NOMO-1 (cell line): ENCODE measurements around the gene MIDN.

Experiments used
- DNase-seq, 2 experiments: peaks; one replicate each; lab custom pipeline; 2025; ENCODE audit not compliant: unreplicated experiment in 2 of 2; lab: John Stamatoyannopoulos, UW

Gene MIDN

DNA sequence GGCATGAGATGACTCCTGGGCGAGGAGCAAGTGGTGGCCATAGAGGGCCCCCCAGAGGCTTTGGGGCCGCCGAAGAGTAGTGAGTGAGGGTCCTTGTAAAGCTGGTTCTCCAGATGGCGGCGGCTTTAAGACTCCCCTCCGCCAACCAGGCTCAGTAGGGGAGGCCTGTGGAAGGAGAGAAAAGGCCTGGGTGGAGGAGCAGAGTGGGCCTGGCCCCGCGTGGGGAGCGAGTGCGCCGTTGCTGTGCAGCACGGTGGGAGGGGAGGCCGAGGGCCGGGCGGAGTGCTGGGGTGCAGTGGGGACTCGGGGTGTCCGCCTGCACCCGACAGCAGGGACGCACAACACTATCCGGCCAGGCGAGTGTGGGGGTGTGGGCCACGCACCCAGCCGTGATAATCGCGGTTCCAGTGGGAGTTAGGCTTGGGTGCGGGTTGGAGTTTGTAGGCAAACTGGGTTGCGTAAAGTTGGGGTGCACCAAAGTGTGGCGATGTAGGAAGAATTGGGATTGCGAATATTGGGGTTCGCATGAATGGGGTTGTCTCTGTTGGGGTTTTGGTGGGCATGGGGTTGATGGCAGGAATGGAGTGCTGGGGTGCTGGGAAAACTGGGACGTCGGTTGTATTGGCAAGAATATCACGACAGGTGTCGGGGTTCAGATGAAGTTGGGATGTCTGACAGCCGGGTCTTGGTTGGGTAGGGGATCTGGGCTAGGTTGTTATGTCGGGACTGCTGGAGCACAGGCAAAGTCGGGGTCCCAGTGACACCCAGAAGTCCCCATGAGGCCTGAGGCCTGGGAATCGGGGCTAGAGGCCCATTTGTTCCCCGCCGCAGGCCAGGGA is 20.1 kb downstream of the MIDN start:
- no peak for DNase-seq

DNA sequence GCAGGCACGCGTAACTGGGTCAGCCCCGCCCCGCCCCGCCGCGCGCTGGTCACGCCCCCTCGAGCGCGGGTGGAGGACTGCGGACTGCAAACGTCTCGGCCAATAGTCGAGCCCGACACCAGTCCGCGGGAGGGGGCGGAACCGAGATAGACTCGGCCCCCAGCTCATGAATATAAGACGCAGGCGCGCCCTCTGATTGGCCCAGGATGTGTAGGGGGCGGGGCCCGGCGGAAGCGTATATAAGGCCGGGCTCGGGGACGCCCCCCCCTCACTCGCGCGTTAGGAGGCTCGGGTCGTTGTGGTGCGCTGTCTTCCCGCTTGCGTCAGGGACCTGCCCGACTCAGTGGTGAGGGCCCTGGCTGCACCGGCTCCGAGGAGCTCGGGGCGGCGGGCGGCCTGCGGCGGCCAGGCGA is 20.7 kb downstream of the MIDN start, which contains the start of gene CIRBP:
Gene CIRBP, plus strand, starts transcription at position 268 of the 413 bp plus-strand sequence. CDS start 1,602 bp downstream, outside the sequence.
- DNase-seq: peak; percentile 95 to 97

DNA sequence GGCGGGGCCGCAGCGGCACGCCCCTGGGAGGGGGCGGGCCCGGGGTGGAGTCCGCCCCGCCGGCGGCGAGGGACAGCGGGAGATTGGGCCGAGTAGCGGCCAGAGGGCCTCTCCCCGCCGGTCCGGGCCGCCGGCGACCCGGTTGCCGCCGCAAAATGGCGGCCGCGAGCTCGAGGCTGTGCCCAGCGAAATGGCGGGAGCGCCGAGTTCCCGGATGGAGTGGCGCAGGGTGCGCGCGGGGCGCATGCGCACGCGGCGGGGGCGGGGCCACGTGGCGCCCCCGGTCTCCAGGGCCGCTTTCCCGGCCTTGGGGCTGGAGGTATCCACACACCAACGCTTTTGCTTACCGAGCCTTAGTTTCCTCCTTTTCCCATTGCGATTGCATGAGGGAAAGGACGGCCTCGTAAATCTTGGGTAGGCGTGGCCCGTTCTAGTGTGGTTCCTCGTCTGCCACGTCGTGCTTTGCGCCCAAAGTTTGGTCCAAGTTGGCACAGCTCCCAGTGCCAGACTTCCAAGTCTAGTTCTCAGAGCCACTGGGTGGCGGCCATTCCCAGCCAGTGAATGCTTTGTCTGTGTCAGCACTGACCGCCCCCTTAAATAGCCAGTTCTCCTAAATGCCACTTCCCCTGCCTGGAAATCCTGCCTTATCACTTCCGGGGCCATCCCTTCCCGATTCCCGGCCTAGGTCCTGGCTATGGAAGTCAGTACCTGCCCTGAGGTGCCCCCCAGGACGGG is 21.3 kb downstream of the MIDN start:
- peak; percentile 70 to 75 for DNase-seq

DNA sequence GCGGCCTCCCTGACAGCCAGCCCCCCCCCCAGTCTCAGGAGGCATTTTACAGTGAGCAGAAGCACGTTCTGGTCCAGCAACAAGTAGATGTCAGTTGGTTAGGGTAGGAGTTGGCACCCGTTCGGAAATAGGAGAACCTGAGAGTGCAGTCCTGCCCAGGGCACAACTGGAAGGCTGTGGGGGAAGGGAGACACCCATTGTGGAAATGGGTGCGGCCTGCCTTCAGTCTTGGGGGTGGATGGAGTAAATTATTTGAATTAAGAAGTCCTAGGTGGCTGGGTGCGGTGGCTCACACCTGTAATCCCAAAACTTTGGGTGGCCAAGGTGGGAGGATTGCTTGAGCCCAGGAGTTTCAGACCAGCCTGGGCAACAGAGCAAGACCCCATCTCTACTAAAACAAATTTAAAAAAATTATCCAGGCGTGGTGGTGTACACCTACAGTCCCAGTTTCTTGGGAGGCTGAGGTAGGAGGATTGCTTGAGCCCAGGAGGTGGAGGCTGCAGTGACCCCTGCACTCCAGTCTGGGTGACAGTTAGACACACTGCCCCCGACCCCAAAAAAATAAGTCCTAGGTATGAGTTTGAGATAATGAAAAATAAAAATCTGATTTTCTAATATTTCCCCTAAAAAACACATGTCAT is 21.9 kb downstream of the MIDN start:
- DNase-seq: no peak

DNA sequence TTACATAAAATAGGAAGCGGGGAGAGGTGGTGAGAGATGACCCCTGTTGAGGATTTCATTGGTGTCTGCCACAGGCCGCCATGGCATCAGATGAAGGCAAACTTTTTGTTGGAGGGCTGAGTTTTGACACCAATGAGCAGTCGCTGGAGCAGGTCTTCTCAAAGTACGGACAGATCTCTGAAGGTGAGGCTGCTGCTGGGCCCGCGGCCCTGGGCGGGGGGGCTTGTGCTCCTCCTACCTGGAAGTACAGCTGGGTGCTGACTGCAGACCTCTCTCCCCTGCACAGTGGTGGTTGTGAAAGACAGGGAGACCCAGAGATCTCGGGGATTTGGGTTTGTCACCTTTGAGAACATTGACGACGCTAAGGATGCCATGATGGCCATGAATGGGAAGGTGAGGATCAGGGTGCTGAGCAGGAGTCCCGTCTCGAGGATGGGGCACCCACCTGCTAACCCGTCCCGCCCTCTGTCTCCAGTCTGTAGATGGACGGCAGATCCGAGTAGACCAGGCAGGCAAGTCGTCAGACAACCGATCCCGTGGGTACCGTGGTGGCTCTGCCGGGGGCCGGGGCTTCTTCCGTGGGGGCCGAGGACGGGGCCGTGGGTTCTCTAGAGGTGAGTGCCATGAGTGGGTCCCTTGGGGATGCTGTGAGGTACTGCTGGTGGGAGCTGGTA is 22.6 kb downstream of the MIDN start:
- DNase-seq: no peak

DNA sequence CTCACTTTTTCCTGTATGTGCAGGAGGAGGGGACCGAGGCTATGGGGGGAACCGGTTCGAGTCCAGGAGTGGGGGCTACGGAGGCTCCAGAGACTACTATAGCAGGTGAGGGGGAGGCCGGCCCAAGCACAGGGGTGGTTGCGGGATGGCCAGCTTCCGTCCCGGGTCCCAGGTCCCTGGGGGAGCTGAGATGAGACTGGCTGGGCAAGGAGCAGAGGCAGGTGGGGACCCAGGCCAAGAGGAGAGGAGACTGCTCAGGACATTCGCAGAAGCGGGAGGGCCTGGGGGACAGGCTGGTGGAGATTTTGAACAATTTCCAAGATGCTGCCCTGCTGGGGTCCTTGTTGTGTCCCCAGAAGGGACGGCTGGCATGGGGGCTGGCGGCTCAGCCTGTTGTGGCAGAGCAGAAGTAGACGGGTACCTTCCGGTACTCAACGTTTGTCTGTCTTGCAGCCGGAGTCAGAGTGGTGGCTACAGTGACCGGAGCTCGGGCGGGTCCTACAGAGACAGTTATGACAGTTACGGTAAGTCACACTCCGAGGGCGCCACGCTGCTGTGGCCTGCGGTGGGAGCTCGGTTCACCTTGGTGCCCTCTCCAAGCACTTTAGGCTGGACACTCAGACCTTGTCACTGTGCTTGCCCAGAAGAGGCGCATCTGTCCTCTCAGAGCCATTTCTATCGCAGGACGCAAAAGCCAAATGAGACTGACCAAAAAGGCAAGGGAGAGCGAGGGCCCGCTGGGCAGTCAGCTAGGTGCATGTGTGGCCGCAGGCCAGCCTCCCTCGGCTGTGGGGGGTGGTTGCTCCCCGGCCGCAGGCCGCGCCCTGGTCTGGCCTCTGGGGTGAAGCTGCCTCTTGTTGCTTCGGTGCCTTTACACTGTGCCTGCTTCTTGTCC is 23.4 kb downstream of the MIDN start:
- no peak for DNase-seq

DNA sequence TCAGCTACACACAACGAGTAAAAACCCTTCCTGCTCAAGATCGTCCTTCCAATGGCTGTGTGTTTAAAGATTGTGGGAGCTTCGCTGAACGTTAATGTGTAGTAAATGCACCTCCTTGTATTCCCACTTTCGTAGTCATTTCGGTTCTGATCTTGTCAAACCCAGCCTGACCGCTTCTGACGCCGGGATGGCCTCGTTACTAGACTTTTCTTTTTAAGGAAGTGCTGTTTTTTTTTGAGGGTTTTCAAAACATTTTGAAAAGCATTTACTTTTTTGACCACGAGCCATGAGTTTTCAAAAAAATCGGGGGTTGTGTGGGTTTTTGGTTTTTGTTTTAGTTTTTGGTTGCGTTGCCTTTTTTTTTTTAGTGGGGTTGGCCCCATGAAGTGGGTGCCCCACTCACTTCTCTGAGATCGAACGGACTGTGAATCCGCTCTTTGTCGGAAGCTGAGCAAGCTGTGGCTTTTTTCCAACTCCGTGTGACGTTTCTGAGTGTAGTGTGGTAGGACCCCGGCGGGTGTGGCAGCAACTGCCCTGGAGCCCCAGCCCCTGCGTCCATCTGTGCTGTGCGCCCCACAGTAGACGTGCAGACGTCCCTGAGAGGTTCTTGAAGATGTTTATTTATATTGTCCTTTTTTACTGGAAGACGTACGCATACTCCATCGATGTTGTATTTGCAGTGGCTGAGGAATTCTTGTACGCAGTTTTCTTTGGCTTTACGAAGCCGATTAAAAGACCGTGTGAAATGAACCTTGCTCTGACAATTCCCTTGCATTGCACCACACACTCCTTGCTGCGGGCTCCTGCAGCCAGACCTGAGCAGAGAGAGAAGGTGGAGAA is 24.3 kb downstream of the MIDN start:
- no peak for DNase-seq

DNA sequence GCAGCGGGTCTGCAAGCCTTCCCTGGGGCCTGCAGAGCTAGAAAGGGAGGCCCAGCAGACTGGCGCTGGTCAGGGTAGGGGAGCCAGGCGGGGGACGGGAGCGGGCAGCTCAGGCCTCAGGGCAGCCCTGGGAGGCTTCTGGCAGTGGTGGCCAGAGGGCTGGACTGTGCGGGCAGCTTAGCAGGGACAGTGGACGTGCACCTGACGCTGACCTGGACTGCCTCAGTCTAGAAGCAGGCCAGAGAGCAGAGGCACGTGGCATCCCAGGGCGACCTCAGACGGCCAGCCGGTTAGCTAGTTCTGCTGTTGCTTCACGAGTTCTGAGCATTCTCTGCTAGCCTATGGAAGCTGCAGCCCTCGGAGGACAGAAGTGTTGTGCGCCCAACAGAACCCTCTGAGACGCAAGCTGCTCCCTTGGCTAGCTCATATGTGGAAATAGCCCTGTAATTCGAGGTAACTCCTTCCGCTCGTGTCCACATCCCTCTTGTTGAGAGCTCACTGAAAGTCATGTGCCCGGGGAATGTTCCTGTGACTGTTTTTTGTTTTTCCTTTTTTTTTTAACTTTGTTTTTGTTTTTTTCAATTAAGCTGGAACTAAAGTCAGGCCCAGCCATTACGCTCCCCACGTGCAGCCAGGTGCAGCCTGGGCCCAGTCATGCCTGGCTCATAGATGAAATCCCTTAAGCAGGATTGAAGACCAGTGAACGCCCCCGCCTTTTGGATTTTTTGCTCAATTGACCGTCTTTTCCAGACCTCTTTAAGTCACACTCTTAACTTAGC is 25.1 kb downstream of the MIDN start:
- DNase-seq: no peak

DNA sequence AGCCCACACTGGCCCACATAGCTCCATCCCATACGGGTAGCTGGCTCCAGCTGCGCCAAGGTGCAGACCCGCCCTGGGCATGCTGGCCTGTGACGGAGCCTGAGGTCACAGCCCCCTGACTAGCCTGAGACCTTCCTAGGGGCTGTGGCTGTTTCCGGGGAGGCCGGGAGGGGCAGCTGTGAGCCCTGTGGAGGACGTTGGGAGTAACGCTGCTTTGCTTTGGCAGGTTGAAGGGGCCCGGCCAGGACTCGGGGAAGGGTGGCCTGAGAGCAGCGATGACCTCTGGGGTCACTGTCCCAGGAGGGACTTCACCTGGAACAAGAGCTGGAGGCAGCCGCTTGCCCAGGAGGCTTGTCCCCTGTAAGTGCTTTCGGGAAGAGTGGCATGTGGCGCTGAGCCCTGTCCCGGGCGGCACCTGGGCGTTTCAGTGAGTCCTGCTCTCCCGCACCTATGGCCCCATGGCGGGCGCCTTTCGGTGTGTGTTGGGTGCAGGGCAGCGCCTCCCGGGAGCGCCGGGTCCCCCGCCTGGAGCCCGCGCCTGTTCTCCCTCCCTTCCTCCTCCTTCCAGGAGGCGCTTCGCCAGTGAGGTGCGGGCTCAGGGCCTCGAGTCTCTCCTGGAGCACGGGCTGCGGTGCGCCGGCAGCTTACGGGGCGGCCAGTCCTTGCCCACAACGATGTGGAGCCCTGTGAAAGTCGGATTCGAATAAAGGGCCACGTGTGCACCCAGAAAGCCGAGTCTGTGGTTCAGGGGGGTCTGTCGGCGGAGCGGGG is 25.9 kb downstream of the MIDN start:
- DNase-seq: no peak

DNA sequence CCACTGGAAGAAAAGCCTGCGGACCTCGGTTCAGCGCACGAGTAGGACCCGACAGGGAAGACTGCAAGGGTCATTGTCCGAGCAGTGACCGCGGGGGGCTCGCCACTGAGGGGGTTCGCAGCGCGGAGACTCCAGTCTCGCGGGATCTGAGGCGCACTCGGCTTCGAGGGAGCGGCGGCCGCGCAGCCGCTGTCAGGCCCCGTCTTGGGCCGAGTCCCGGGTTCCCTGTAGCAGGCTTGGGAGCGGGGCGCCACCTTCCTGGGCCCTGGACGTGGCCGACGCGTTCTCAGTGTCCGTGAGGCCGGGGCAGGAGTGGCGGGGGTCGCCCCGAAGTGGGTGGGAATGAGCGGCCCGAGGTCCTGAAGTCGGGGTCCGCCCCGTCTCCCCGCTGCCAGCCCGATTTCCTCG is 26.5 kb downstream of the MIDN start:
- no peak for DNase-seq

DNA sequence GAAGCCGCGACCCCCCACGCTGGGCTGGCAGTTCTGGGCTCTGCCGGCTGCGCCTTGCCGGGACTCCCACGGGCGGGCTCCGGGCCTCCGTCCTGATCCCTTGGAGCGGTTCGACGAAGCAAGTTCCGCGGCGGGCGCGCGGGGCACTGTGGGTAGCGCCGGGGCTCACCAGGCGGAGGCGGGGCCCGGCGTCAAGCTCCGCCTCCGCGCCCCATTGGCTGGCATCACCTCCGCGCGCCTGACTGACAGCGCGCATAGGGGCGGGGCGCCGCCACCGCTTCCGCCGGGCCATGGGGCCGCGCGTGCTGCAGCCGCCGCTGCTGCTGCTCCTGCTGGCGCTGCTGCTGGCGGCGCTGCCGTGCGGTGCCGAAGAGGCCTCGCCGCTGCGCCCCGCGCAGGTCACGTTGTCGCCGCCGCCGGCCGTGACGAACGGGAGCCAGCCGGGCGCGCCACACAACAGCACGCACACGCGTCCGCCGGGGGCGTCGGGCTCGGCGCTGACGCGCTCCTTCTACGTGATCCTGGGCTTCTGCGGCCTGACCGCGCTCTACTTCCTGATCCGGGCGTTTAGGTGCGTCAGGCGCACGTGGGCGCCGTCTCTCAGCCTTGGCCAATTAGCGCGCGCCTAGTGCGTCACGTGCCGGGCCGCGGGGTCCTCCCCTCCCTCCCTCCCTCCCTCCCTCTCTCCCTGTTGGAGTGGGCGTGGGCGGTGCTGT is 27.0 kb downstream of the MIDN start, which contains the start of gene FAM174C:
Gene FAM174C, plus strand, starts transcription at position 271 of the 716 bp plus-strand sequence. Its CDS starts 20 bp downstream, at position 291.
- peak; percentile 91 to 96 for DNase-seq

DNA sequence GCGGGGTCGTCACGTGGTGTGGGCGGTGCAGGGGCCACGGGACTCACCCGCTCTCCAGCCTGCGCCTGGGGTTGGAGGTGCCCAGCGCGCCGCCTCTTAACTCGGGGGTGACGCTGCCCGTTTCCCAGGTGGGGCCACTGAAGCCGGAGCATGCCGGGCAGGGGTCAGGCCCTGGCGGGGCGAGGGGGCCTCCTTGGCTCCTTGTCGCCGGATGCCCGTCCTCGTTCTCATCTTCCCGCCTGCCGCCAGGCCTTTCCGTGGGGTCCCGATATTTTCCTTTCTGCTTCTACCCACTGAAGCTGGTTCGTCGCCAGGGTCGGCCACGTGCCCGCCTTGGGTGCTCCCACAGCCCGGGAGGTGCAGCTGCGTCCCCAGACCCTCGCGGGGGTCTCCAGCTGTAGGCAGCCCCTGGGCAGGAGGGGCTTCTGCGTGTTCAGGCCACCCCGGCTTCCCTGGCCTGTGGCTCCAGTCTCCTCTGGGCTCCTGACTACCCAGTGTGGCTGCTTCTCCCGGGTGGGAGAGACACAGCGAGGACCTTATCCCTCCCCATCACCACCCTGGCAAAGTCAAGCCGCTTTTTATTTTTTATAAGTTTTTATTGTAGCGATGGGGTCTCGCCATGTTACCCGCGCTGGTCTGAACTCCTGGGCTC is 27.7 kb downstream of the MIDN start:
- no peak for DNase-seq

DNA sequence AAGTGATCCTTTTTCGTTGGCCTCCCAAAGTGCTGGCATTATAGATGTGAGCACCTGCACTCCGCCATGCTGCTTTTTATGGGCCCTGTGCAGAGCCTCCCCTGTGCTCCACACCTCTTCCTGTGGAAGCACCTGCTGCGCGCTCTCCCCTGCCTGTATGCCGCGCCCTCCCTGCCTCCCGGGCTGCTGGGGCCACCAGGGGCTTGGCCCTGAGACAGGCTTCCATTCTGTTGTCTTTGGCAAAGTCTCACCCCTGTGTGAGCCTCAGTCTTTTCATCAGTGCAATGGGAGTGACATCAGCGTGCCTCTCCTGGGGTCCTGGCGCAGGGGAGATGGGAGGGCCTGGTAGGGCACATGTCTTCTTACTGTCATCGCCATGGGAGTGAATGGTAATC is 28.2 kb downstream of the MIDN start:
- no peak for DNase-seq

DNA sequence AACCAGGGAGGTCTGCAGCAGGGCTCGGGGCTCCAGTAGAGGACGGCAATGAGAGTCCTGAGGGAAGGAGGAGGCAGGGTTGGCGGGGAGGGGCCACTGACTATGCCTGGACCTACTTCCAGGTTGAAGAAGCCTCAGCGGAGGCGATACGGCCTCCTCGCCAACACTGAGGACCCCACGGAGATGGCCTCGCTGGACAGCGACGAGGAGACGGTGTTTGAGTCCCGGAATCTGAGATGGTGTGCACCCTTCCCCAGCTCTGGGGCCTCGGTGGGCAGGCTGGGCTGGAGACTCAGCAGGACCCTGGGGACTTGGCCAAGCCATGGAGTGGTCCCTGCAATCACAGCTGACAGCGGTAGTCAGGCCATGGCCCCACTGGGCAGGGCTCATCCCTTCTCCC is 28.7 kb downstream of the MIDN start:
- no peak for DNase-seq

DNA sequence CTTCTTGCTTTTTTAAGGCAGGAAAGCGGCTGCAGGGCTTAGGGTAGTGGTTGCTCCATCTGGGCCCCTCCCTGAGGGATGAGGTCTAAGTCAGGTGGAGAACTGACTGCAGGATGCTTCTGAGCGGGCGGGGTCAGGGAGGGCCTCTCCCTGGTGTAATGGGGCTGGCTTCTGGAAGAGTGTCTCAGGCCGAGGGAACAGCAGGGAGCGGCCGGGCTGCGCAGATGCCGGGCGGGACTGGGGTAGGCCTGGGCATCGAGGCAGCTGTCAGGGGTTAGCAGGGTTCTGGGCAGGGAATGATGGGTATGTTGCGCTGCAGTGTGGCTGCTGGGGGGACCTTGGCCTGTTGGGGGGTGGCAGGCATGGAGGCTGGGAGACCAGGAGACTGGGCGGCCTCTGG is 29.7 kb downstream of the MIDN start:
- no peak for DNase-seq
